IPS-18a (cell line): Measurements from ENCODE around the gene NGFR.

Experiments used
- H3K27ac ChIP-seq: one replicate; pipeline ENCODE4 v1.5.1; 2013; ENCODE audit warnings: low read length
- H3K27me3 ChIP-seq: one replicate; pipeline ENCODE4 v1.6.1; 2013; ENCODE audit warnings: mild to moderate bottlenecking, low read length; ENCODE audit not compliant: control insufficient read depth, insufficient read depth
- H3K36me3 ChIP-seq: one replicate; pipeline ENCODE4 v1.6.1; 2013; ENCODE audit warnings: low read depth, low read length; ENCODE audit not compliant: control insufficient read depth
- H3K4me1 ChIP-seq: one replicate; pipeline ENCODE4 v1.6.1; 2013; ENCODE audit warnings: low read depth, low read length; ENCODE audit not compliant: control insufficient read depth
- H3K4me3 ChIP-seq: one replicate; pipeline ENCODE4 v1.5.1; 2013; ENCODE audit warnings: low read length
- H3K9ac ChIP-seq: one replicate; pipeline ENCODE4 v1.6.1; 2013; ENCODE audit warnings: mild to moderate bottlenecking, low read length, moderate library complexity
- H3K9me3 ChIP-seq: one replicate; pipeline ENCODE4 v1.6.1; 2013; ENCODE audit warnings: low read depth, low read length; ENCODE audit not compliant: control insufficient read depth

The NGFR gene

GRCh38 chr17:49457564-49458535 is 37.2 kb upstream of the NGFR start:
- H3K27ac ChIP-seq = no peak overlapping the region
- no peaks in the 10 kb centered on the region for H3K27me3 ChIP-seq
- H3K4me1 ChIP-seq = peaks cover 10% of the 10 kb centered on the region
- H3K4me3 ChIP-seq = no peak overlapping the region
- H3K36me3 ChIP-seq = no peaks in the 10 kb centered on the region
- H3K9me3 ChIP-seq = no peaks in the 10 kb centered on the region
- no peak overlapping the region for H3K9ac ChIP-seq

- no peaks in the 10 kb centered on the region for H3K9me3 ChIP-seq
- H3K4me3 ChIP-seq = no peak overlapping the region
- H3K4me1 ChIP-seq = peaks cover 10% of the 10 kb centered on the region
- no peaks in the 10 kb centered on the region for H3K36me3 ChIP-seq
- H3K27me3 ChIP-seq = no peaks in the 10 kb centered on the region
- no peak overlapping the region for H3K9ac ChIP-seq
- H3K27ac ChIP-seq = no peak overlapping the region
Observed at GRCh38 chr17:49459401-49459984, 35.6 kb upstream of the NGFR start.

GRCh38 chr17:49460401-49460800 is 34.7 kb upstream of the NGFR start:
- peaks cover 10% of the 10 kb centered on the region for H3K4me1 ChIP-seq
- no peak overlapping the region for H3K27ac ChIP-seq
- no peaks in the 10 kb centered on the region for H3K27me3 ChIP-seq
- no peak overlapping the region for H3K9ac ChIP-seq
- H3K4me3 ChIP-seq = no peak overlapping the region
- no peaks in the 10 kb centered on the region for H3K9me3 ChIP-seq
- no peaks in the 10 kb centered on the region for H3K36me3 ChIP-seq

GRCh38 chr17:49461580-49461979 is 33.5 kb upstream of the NGFR start:
- no peak overlapping the region for H3K9ac ChIP-seq
- H3K4me3 ChIP-seq = no peak overlapping the region
- no peaks in the 10 kb centered on the region for H3K36me3 ChIP-seq
- no peaks in the 10 kb centered on the region for H3K27me3 ChIP-seq
- no peaks in the 10 kb centered on the region for H3K9me3 ChIP-seq
- peaks cover 10% of the 10 kb centered on the region for H3K4me1 ChIP-seq
- no peak overlapping the region for H3K27ac ChIP-seq

GRCh38 chr17:49464049-49464448 is 31.0 kb upstream of the NGFR start:
- no peak overlapping the region for H3K9ac ChIP-seq
- no peak overlapping the region for H3K4me3 ChIP-seq
- H3K36me3 ChIP-seq = no peaks in the 10 kb centered on the region
- H3K27me3 ChIP-seq = peaks cover 13% of the 10 kb centered on the region
- H3K9me3 ChIP-seq = no peaks in the 10 kb centered on the region
- H3K27ac ChIP-seq = no peak overlapping the region
- peaks cover 10% of the 10 kb centered on the region for H3K4me1 ChIP-seq

GRCh38 chr17:49465331-49465903 is 29.7 kb upstream of the NGFR start:
- Histone ChIP-seq H3K36me3 (no peaks in the 10 kb centered on the region), H3K9ac (no peak overlapping the region), H3K27ac (no peak overlapping the region), H3K4me1 (no peaks in the 10 kb centered on the region), H3K27me3 (peaks cover 26% of the 10 kb centered on the region), H3K9me3 (no peaks in the 10 kb centered on the region), H3K4me3 (no peak overlapping the region)

- H3K9ac ChIP-seq = no peak overlapping the region
- peaks cover 8% of the 10 kb centered on the region for H3K4me1 ChIP-seq
- no peak overlapping the region for H3K27ac ChIP-seq
- no peaks in the 10 kb centered on the region for H3K9me3 ChIP-seq
- H3K27me3 ChIP-seq = peaks cover 35% of the 10 kb centered on the region
- H3K4me3 ChIP-seq = no peak overlapping the region
- no peaks in the 10 kb centered on the region for H3K36me3 ChIP-seq
Observed at GRCh38 chr17:49466436-49466835, 28.7 kb upstream of the NGFR start.

GRCh38 chr17:49467175-49467574 is 27.9 kb upstream of the NGFR start:
- no peak overlapping the region for H3K9ac ChIP-seq
- H3K27me3 ChIP-seq = peaks cover 42% of the 10 kb centered on the region
- no peak overlapping the region for H3K4me3 ChIP-seq
- peaks cover 12% of the 10 kb centered on the region for H3K4me1 ChIP-seq
- no peaks in the 10 kb centered on the region for H3K9me3 ChIP-seq
- no peak overlapping the region for H3K27ac ChIP-seq
- no peaks in the 10 kb centered on the region for H3K36me3 ChIP-seq

GRCh38 chr17:49468811-49469385 is 26.2 kb upstream of the NGFR start:
- H3K9me3 ChIP-seq = no peaks in the 10 kb centered on the region
- peaks cover 12% of the 10 kb centered on the region for H3K4me1 ChIP-seq
- no peak overlapping the region for H3K9ac ChIP-seq
- H3K27me3 ChIP-seq = peaks cover 46% of the 10 kb centered on the region
- no peaks in the 10 kb centered on the region for H3K36me3 ChIP-seq
- H3K4me3 ChIP-seq = no peak overlapping the region
- no peak overlapping the region for H3K27ac ChIP-seq

GRCh38 chr17:49469831-49470810 is 25.0 kb upstream of the NGFR start:
- H3K27me3 ChIP-seq = peaks cover 46% of the 10 kb centered on the region
- H3K36me3 ChIP-seq = no peaks in the 10 kb centered on the region
- H3K27ac ChIP-seq = no peak overlapping the region
- peak overlapping the region; percentile 70 for H3K4me3 ChIP-seq
- no peaks in the 10 kb centered on the region for H3K9me3 ChIP-seq
- H3K4me1 ChIP-seq = peaks cover 12% of the 10 kb centered on the region
- H3K9ac ChIP-seq = no peak overlapping the region
